Medulla oblongata (tissue), 1 donor: Measurements from ENCODE around the gene DPYSL3.
A peak's percentile ranks its signal among the peaks of the same experiment; 100 is the strongest.

ENCODE experiments used
- DNase-seq: peaks from one replicate; pipeline ENCODE4 v3.0.0-alpha.2; 2015; ENCODE audit errors: extremely low spot score

Gene DPYSL3

DNA sequence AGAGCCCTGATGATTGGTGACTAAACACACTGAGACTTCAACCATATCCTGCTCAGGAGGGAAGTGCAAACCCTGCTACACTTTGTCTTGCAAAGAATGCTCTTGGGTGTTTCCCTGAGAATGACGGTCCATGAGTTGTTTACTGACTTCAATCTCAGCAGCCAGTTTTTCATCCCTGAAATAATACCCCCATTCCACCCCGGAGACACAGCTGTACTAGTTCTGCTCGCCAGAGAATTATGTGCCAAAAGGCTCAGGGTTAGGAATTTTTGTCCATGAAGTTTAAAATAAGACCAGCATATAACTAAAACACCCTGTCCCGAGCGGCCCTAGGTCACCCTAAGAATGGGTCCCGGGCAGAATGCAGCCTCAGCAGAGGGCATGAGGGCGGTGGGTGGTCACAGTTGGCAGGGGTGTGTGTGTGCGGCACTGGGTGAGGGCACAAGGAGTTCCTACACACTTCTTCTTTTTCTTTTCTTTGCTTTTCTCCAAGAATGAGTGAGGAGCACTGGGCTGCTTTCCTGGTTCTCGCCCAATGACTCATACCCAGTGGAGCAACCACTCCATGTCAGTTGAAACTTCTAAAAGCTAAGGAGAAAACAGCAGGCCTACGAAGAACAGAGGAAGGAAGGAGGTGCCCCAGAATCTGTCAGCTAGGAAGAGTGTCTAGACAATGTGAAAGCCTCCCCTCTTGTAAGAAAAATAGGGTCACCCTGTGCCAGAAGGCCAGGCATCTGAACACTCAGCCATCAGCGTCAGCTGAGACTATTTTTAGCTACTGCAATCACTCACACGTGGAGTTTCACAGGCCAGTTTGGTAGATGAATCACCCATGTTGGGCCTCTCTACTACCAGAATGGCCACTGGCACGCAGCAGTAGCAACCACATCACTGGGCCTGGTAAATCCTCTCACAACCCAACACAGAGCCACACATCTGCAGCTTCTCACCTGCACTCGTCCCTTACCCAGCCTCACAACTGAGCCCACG lies 105.9 kb downstream of the DPYSL3 start:
- peak; percentile 57 for DNase-seq

DNA sequence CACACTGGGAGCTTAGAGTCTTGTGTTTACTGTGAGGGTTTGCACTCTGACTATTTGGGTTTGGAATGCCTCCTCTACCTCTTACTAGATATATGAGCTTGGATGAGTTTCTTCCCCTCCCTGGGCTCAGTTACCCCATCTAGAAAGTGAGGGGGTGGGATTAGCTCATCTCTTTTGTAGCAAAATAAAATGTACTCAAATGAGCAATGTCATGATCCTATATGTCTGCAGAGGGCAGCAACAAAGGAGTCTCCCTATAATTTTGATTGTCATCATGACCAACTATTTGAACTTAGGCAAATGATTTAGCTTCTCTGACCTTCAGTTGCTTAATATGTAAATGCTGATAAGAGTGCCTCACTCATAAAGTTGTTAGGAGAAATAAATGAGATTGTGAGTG lies 109.0 kb downstream of the DPYSL3 start:
- no peak for DNase-seq

DNA sequence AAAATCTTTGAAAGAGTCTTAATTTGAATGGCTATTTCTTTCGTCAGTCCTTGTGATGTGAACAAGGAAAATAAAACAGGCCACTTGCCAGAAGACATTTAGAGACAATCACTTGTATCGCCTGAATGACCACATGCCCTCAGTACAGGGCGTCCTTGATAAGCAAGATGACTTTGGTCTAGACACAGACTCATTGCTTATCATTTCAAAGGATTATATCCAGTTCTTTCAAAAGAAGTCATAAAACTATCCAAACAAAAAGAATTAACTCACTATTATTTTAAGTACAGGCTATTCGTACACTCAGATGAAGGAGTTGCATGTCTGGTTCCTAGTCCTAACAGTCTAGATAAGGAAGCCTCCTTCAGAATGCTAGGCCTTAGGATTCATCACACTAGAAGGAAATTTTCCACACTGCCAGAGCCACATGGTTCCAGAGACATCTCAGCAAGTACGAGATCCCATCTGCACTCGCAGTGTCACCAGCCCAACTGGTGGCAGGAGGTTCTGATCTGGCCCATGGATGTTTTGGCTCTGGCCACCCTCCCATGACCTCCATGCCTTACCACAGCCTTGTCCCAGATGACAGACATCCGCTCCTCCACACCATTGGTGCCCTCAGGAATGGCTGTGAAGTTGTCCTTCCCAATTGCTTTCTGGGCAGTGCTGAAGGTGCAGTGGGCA lies 109.6 kb downstream of the DPYSL3 start:
- no peak for DNase-seq

DNA sequence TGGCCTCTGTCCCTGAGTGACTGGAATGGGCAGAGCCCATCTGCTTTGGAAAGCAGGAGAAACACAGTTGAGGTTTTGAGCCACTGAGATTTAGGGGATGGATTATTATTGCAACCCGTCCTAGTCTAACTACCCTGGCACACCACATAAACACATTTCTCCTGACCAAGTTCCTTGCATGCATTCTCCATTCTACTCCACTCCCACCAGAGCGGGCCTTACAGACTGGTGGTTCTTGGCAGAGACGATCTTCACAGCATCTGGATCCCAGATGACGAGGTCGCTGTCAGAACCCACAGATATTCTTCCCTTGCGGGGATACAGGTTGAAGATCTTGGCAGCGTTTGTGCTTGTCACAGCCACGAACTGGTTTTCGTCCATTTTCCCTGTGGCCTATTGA lies 111.0 kb downstream of the DPYSL3 start:
- DNase-seq = no peak

DNA sequence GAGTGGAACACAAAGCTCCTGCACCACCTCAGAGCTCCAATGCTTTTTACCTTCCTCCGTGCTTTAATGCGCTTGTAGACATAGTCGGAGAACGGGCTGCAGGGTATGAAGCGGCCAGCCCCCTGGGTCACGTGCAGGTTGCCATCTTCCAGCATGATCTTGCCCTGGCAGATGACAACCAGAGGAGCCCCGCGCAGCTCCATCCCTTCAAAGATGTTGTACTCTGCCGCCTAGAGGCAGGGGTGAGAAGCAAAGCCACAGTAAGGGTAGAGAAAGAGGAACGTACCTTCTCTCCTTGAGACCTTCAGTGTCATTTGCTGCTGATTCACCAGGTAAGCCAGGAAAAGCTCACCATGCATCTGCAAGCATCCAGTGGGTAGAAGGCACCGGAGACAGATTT lies 112.3 kb downstream of the DPYSL3 start:
- DNase-seq = no peak

DNA sequence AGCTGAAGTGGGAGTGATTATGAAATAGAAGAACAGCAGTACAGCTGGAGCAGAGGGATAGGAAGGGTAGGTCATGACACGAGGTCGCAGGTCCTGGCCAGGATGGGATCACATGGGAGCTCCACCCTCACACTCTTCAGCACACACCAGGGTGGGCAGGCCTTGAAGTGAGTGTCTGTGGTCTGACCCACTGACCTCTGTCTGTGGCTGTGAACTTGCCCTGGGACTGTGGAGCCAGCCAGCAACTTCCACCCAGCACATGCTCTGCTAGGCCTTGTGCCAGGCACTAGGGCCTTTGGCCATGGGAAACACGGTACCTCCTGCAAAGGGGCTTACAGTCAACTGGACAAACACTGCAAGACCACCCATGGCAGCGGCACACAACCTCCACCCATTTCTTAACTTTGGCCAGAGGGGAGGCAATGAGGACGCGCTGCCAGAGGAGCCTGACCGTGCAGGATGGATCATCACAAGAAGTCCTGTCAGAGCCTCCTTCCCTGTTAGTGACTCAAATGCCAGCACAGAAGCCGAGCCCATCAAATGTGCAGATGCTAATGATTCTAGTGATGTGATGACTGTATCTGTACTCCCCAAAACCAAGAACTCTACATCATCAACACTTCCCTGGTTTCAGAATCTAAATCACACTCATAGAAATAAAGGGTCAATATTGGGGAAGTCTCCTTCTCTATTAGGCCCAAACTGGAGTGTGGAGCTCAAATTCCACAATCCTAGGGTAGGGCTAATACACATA lies 113.6 kb downstream of the DPYSL3 start:
- no peak for DNase-seq

DNA sequence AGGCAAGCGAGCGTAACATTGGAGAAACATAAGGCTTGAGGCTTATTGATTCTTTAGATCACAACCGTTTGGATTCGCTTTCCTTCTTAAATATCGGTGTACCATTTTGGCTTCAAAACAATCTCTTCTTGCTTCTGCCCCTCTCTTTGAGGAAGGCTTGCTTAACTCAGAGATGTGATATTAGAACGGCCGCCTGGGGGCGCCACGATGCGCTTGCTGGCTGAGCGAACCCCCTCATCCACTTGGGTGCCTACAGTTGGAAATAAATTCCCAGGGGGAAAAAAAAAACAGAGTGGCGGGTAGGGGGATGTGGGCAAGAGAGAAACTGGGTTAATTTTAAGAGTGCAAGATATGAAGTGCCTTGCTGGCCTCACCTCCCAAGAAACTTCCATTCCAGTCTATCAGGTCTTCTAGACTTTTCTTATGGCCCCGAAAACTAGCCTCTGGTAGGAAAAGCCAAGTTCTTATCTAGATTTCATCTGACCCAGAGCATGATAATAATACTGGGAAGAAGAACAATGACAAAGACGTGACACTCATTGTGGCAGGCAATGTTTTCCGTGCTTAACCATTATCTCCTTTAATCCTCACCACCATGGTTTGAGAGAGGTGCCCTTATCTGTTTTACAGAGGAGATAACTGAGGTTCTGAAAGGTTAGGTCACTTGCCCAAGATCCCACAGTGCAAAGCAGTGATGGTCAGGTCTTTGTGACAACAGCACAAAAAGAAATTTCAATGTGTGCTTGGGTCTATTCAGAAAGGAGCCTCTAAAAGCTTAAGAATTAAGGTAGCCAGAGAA lies 115.8 kb downstream of the DPYSL3 start:
- DNase-seq = no peak

DNA sequence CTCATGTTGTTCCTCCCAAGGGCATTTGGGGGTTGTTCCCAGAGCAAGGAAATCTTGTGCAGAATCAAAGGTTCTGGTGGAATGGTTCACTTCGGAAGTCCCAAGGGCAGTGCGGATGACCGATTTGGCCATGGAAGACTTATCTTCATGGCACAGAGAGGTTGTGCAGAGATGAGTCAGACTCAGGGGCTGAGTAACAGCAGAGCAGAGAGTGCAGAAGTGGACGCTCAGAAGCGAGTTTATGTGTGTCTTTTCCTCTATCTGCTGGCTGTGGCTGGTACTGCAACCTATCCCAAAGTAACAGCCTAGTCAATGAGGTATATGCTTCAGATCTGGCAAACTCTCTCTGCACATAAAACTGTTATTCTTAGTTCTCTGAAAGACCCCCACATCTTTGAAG lies 118.1 kb downstream of the DPYSL3 start:
- peak; percentile 38 for DNase-seq

DNA sequence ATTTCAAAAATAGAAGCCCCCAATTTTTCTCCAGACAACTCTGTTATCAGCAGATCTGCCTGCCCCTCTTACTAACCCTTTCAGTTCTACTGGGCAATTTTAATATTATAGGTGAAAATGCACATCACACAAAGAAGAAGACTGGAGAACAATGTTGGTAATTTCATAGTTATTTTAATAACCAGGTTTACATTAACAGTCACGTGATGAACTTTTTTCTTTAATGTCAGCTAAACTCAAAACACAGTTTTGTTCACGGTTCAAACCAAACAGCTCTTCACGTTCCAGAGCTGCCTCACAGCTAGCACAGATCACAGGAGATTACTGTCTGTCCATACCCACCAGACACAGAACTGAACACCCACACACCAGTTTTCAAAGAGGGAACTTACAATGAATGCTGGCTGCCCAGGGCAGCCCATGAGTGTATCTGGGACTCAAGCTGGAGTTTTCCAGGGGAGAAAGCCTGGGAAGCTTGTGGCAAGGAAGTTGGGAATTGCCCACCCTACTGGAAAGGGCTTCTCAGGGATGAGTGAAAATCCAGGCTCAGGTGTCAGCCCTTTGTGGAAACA lies 119.1 kb downstream of the DPYSL3 start:
- no peak for DNase-seq

DNA sequence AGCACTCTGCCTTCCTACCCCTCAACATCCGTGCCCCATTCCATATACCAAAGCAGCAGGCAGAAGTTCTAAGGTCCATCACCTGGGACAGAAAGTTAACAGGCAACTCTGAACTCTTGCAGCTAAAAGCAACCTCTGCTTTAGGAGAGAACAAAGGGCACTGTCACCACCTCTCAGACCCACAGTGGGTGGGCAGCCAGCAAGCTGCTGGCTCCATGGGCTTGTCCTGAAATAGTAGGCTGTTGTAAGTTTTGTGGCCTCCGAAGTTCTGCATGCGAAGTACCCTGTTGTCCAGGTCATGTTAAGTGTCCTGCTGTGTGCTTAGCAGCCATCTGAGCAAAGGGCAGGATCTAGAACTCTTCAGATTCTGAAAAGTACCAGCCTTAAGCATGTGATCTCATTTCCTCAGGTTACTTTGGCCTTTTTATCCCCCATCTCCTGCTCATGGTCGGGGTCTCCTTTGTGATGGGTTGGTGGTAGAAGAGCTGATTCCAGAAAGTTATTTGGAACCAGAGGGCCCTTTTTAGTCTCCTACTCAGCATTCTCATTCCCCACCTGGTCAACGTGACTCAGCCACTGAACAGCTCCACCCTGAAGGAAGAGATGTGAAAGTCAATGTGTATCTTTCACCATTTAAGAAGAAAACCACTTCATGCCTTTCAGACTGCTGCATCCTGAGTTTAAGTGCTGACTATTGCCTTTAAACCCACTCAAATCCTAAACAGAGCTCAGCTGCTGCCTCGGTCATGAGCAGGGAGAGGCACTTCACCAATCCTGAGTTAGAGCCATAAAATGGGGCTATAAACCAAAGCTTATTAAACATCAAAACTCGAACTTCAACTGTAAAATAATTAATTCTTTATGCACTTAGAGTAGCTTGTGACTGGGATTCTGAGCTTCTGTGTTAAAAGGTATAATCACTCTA lies 121.4 kb downstream of the DPYSL3 start:
- no peak for DNase-seq

DNA sequence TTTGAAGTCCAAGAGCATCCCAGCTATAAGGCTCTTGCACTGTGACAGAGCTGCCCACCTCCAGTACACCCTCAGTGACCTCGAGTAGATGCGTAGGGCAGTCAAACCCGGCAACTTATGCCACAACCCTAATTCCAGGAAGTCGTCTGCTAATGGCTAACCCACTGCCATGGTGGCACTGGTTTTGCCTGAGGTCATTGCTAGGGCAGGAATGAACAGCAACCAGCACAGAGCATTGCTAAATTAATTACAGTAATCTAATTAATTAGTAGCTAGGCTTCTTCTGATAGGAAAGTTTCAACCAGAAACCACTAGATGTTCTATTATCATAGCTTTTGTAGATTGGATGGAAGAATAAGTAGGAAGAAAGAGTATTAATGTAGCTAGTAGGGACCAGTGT lies 122.8 kb downstream of the DPYSL3 start:
- DNase-seq = no peak

DNA sequence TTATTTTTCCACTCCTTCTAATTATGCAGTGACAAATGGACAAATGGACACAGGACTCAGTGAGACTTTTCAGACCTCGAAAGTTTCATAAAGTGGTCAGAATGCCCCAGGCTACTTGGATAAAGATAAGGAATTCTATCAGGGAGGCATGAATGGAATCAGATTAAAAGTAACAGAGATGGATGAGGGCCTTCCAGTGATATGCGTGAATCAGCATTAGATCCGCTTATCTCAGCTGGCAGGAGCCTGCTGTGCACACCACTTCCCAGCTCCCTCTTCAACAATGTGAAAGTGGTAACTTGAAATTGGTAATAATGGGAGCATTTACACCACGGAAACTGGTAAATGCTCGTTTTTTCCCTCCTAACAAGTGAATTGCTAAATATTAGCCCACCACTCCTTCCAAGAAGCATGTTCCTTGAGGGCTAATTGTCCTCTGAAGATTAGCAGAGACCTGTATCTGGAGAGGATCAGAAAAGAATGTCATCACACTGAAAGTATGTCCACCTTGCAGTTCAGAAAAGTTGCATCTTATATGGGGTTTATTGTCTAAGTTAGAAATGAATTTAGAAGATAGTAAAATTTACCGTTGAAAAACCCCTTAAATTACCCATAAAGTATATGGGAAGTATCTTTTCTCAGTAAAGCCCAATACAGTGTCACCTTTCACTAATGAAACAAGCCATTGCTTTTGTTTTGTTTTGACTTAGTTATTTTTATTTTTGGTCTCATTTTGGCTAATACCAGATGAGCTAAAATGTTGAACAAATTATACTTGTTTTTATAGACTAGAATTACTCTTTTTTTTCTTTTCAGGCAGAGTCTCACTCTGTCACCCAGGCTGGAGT lies 125.3 kb downstream of the DPYSL3 start:
- DNase-seq = no peak

DNA sequence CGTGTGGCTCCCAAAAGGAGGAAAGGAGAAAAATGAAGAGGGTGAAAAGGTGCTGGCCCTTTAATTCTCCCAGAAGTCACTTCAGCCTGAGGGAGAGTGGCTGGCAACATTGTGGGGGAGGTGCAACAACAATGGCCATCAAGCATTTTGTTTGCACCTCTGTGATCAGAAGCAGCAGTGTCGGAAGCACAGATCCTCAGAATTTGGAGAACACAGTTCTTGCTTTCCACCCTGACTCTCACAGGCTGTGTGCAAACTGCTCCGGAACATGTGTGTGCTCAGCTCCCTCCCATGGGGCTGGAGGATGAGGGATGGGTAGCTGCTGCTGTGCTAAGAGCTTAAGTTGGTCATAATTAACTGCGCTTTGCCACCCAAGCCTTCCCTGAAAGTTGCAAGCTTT lies 127.1 kb downstream of the DPYSL3 start:
- DNase-seq = no peak

DNA sequence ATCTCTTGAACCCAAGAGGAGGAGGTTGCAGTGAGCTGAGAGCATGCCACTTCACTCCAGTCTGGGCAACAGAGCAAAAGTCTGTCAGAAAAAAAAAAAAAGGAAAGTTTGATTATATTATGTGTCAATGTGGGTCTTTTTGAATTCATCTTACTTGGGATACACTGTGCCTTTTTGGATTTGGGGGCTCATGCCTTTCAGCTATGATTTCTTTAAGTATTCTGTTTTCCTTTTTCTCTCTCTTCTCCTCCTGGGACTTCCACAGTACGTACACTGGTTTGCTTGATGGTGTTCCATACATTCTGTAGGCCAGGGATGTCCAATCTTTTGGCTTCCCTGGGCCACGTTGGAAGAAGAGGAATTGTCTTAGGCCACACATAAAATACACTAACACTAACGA lies 128.3 kb downstream of the DPYSL3 start:
- no peak for DNase-seq

DNA sequence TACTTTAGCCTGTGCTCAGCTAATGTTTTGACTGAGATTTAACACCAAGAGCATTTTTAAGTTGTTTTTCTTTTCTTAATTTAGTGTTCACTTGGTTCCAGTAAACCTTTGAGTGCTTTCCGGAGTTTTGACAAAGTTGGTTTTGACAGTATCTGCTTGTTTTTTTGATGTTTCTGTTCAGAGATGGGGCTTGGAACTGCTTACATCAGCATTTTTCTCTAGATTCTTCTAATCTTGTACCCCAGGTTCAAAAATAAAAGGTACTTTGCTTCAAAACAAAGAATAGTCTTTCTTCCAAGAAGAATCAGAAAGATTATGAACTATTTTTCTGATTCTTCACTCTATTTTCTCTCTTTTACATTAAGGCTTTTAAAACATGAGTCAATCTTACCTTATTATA lies 132.2 kb downstream of the DPYSL3 start:
- no peak for DNase-seq

DNA sequence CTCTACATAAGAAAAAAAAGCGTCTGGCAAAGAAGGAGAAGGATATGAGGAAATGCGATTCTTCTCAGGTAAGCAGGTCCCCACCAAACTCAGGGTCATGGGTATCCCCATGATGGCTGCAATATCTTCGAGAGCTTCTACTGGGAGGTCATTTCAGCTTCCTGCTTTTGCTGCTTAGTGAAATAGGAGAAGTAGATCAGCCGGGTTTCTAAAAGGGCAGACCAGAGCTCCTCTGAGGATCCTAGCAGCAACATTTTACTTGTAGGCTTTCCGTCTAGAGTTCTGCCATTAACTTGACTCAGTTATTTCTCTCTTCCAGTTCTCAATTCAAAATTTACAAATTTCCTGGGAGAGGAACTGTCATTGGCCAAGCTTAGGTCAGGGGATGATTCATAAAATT lies 134.7 kb downstream of the DPYSL3 start:
- DNase-seq = no peak

DNA sequence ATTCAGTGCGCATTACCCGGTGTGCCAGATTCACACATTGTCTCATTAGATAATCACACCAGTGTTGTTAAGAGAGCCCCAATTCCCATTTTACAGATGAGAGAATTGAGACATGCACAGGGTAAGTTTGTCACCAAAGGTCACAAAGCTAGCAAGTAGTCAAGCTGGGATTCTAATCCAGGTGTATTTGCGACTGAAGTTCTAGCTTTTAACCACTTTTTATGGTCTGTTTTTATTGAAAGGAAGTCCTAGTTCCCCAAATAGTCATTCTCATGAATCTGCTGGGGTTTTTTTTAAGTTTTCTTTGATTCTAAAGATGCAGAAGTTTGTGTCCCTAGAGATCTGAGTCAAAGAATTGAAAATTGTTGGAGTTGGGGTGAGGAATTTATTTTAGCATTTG lies 136.5 kb downstream of the DPYSL3 start:
- no peak for DNase-seq

DNA sequence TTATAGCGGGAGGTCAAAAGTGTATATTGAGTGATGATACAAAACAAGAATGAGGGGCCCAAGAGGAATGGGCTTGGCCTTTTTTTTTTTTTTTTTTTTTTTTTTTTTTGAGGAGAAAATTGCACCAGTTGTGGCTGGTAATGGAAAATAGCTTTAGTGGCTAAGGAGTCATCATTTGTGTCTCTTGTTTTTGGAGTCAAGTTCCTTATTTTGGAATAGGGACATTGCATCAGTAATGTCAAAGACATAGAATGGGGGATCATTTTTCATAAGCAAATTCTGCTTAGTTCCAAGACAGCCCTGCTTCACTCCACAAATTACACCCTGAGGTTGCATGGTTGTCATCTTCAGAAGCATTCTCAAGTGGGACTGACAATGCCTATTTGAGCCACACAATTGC lies 137.7 kb downstream of the DPYSL3 start:
- DNase-seq = no peak

DNA sequence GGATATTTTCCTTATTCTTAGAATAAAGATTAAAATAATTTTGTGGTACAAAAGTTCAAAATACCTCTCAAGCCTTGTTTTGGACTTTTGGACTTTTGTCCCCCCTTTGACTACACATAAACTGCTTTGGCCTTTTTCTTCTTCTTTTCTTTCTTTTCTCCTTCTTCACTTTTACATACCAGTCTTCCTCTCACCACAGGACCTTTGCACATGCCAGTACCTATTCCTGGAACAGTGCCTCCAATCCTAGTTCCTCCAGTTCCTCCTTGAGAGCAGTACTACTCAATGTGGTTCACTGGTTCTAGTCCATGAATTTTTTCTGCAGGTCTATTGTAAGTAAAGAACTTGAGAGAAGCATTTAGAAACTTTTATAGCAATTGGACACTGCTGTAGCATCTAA lies 138.6 kb downstream of the DPYSL3 start:
- no peak for DNase-seq
